Smooth muscle cell (in vitro differentiated cells): Measurements from ENCODE around the gene TNFSF10. TPM values are rescaled to one million over a fixed set of nuclear protein-coding genes. Genes with fewer than 3 reads are reported as not detected.

Source experiments
- DNase-seq: peaks from one replicate; lab custom pipeline; 2025; ENCODE audit not compliant: unreplicated experiment; lab: John Stamatoyannopoulos, UW
- H2AFZ ChIP-seq: fragments of 200-600 bp; sonication (generic); 2 replicates; pipeline ENCODE4 v1.6.0; 2016; ENCODE audit warnings: antibody characterized with exemption, low read depth, mild to moderate bottlenecking
- H3F3A ChIP-seq: fragments of 200-600 bp; sonication (generic); 2 replicates; pipeline ENCODE4 v1.6.0; 2017; ENCODE audit warnings: antibody characterized with exemption, low read depth
- H3K27ac ChIP-seq: fragments of 200-600 bp; sonication (generic); 2 replicates; pipeline ENCODE4 v1.5.1; 2016; ENCODE audit warnings: low read depth, mild to moderate bottlenecking
- H3K27me3 ChIP-seq: fragments of 200-600 bp; sonication (generic); 2 replicates; pipeline ENCODE4 v1.6.1; 2016; ENCODE audit warnings: low read depth, mild to moderate bottlenecking
- H3K36me3 ChIP-seq: fragments of 200-600 bp; sonication (generic); 2 replicates; pipeline ENCODE4 v1.5.1; 2016; ENCODE audit warnings: low read depth
- H3K4me1 ChIP-seq: fragments of 200-600 bp; sonication (generic); 2 replicates; pipeline ENCODE4 v1.5.1; 2016; ENCODE audit warnings: low read depth
- H3K4me2 ChIP-seq: fragments of 200-600 bp; sonication (generic); 2 replicates; pipeline ENCODE4 v1.6.0; 2016; ENCODE audit warnings: mild to moderate bottlenecking
- H3K4me3 ChIP-seq: fragments of 200-600 bp; sonication (generic); 2 replicates; pipeline ENCODE4 v1.5.1; 2016; ENCODE audit warnings: mild to moderate bottlenecking
- H3K79me2 ChIP-seq: fragments of 200-600 bp; sonication (generic); 2 replicates; pipeline ENCODE4 v1.6.0; 2016; ENCODE audit warnings: low read depth, mild to moderate bottlenecking
- H3K9ac ChIP-seq: fragments of 200-600 bp; sonication (generic); 2 replicates; pipeline ENCODE4 v1.6.0; 2016; ENCODE audit warnings: low read depth
- H3K9me3 ChIP-seq: fragments of 200-600 bp; sonication (generic); replicated peaks from 2 replicates; pipeline ENCODE4 v1.5.1; 2016; ENCODE audit warnings: low read depth
- H4K20me1 ChIP-seq: fragments of 200-600 bp; sonication (generic); 2 replicates; pipeline ENCODE4 v1.6.0; 2016; ENCODE audit warnings: low read depth
- WGBS: methylation state at CpG from one replicate; pipeline ENCODE4 v1.1.7; 2016; ENCODE audit warnings: low lambda C conversion rate; 5-methylcytosine and 5-hydroxymethylcytosine counted together
- polyA plus RNA-seq: library from polyadenylated mRNA; unstranded; fragments of >200 nt; fragmentation: Nextera tagmentation; extraction: Ambion mirVana; gene quantifications from 2 replicates; pipeline ENCODE4 v1.2.1, GENCODE V29; 2016
- total RNA-seq: library from RNA; depleted of rRNA; stranded (reverse); fragments of >200 nt; gene quantifications from 2 replicates; pipeline ENCODE4 v1.2.3, GENCODE V29; 2014
- TF ChIP-seq, protein P1 (sequence below): fragments of 200-600 bp; sonication (generic); IDR thresholded peaks from 2 replicates; pipeline ENCODE4 v1.5.1; 2017; ENCODE audit warnings: borderline replicate concordance, mild to moderate bottlenecking, antibody characterized with exemption; ENCODE audit not compliant: insufficient read depth, poor library complexity, severe bottlenecking

The TNFSF10 gene
- total and polyA plus RNA-seq, 2 experiments from 2014 or later, result 22.4 to 37.1 TPM

DNA sequence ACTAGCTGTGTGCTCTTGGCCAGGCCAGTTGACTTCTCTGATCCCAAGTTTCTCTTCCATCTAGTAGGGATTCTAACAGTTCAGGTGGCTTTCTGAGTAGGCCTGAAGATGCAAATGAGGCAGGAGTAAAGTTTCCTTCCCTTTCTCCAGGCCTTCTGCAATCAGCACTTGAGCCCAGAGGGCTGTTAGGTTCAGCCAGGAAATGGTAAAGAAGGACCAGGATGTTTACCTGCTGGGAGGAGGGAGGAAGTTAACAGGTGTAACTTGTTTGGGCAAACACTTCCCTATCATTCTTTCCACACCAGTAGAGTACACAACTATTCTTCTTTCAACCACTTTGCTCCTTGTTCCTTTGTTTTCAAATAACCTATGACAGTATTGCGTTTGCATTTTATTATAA is 13.3 kb upstream of the TNFSF10 start:
- H3K27me3 ChIP-seq, result no peaks in the 10 kb centered on the region
- no peaks in the 10 kb centered on the region for H3K79me2 ChIP-seq
- H2AFZ ChIP-seq, result no peak overlapping the region
- WGBS, result 97% methylated on average over 1 of the region's 1 CpG
- H4K20me1 ChIP-seq, result no peaks in the 10 kb centered on the region
- H3K27ac ChIP-seq, result no peak overlapping the region
- no peak overlapping the region for H3K9ac ChIP-seq
- no peak overlapping the region for H3K4me3 ChIP-seq
- no peaks in the 10 kb centered on the region for H3F3A ChIP-seq
- H3K4me2 ChIP-seq, result no peak overlapping the region
- no peaks in the 10 kb centered on the region for H3K9me3 ChIP-seq
- TF ChIP-seq, protein P1, sequence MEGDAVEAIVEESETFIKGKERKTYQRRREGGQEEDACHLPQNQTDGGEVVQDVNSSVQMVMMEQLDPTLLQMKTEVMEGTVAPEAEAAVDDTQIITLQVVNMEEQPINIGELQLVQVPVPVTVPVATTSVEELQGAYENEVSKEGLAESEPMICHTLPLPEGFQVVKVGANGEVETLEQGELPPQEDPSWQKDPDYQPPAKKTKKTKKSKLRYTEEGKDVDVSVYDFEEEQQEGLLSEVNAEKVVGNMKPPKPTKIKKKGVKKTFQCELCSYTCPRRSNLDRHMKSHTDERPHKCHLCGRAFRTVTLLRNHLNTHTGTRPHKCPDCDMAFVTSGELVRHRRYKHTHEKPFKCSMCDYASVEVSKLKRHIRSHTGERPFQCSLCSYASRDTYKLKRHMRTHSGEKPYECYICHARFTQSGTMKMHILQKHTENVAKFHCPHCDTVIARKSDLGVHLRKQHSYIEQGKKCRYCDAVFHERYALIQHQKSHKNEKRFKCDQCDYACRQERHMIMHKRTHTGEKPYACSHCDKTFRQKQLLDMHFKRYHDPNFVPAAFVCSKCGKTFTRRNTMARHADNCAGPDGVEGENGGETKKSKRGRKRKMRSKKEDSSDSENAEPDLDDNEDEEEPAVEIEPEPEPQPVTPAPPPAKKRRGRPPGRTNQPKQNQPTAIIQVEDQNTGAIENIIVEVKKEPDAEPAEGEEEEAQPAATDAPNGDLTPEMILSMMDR, result no peak
- H3K36me3 ChIP-seq, result no peaks in the 10 kb centered on the region
- no peak for DNase-seq
- H3K4me1 ChIP-seq, result no peaks in the 10 kb centered on the region

DNA sequence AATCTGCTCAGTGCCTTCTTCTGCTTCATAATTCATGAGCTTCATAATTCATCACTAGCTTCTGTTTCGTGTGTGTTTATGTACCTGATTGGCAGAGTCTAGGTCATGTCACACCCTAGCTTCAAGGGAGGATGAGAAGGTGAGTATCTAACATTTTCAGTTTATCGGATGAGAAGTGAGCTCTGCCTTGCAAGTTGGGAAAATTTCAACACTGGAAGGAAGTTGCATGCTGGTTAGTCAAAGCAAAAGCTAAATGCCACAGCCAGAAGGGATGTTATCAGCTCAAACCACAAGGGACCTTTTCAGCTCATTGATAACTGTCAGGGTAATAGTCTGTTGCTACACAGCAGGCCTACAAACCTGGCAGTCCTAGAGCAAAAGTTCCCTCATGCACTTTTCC is 7.3 kb upstream of the TNFSF10 start:
- Histone ChIP-seq H3K36me3 (no peaks in the 10 kb centered on the region), H3K4me3 (no peak overlapping the region), H3K9me3 (no peaks in the 10 kb centered on the region), H3F3A (no peaks in the 10 kb centered on the region), H2AFZ (no peak overlapping the region), H3K27ac (no peak overlapping the region), H3K9ac (no peak overlapping the region), H3K4me2 (no peak overlapping the region), H3K27me3 (no peaks in the 10 kb centered on the region), H3K79me2 (no peaks in the 10 kb centered on the region), H3K4me1 (peaks cover 3% of the 10 kb centered on the region), H4K20me1 (no peaks in the 10 kb centered on the region)
- no peak for DNase-seq
- WGBS, result 43% methylated on average over 2 of the region's 2 CpGs
- TF ChIP-seq, protein P1, result no peak

DNA sequence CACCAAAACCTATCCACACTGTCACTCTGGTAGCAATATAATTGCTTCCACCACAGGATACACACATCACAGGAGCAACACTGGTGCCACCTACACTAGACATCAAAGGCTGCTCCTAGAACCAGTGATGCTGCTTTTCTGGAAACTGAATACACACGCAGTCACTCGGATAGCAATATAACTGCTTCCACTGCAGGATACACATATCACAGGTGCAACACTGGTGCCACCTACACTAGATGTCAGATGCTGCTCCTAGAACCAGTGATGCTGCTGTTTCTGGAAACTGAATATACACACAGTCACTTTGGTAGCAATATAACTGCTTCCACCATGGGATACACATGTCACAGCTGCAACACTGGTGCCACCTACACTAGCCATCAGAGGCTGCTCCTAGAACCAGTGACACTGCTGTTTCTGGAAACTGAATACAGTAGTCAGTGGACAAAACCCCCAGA is 6.9 kb upstream of the TNFSF10 start:
- no peaks in the 10 kb centered on the region for H3K36me3 ChIP-seq
- TF ChIP-seq, protein P1, result no peak
- H3K79me2 ChIP-seq, result no peaks in the 10 kb centered on the region
- no peak overlapping the region for H2AFZ ChIP-seq
- no peak overlapping the region for H3K9ac ChIP-seq
- no peaks in the 10 kb centered on the region for H3K27me3 ChIP-seq
- H3K4me3 ChIP-seq, result no peak overlapping the region
- H3K4me1 ChIP-seq, result peaks cover 3% of the 10 kb centered on the region
- no peaks in the 10 kb centered on the region for H4K20me1 ChIP-seq
- no peaks in the 10 kb centered on the region for H3K9me3 ChIP-seq
- 98% methylated on average over 2 of the region's 2 CpGs for WGBS
- no peak overlapping the region for H3K27ac ChIP-seq
- no peak overlapping the region for H3K4me2 ChIP-seq
- no peaks in the 10 kb centered on the region for H3F3A ChIP-seq
- DNase-seq, result no peak

DNA sequence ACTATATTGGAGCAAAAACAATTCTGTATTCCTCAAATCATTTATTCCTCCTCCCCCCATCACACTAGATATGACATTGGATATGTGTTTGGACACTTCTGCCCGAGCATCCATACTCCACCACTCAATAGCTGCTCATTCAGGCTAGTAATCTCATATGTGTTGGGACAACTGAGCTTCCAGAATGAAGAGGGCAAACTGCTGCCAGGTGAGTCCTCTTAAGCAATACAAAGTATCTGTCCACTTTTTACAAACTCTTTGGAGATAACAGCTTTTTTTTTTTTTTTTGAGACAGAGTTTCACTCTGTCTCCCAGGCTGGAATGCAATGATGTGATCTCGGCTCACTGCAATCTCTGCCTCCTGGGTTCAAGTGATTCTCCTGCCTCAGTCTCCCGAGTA is 5.4 kb upstream of the TNFSF10 start:
- Histone ChIP-seq H3F3A (no peaks in the 10 kb centered on the region), H3K27me3 (no peaks in the 10 kb centered on the region), H3K4me3 (no peak overlapping the region), H3K9ac (no peak overlapping the region), H3K4me1 (peaks cover 3% of the 10 kb centered on the region), H3K79me2 (no peaks in the 10 kb centered on the region), H3K36me3 (no peaks in the 10 kb centered on the region), H3K27ac (no peak overlapping the region), H4K20me1 (no peaks in the 10 kb centered on the region), H3K4me2 (no peak overlapping the region), H3K9me3 (no peaks in the 10 kb centered on the region), H2AFZ (no peak overlapping the region)
- DNase-seq, result no peak
- TF ChIP-seq, protein P1, result no peak
- 87% methylated on average over 3 of the region's 3 CpGs for WGBS
